Stimulated activated CD8-positive, alpha-beta memory T cell treated with anti-CD3 and anti-CD28 coated beads, Interleukin-2, amount 100 ng/mL, for 1 hour (primary cell): Measurements from ENCODE around the gene LIPK.

Experiments
- DNase-seq, 2 donors: peaks; one replicate each; pipeline ENCODE4 v3.0.0-alpha.2; 2020; ENCODE audit warnings: low read depth in 2 of 2

LIPK gene

GRCh38 chr10:88786032-88786770 lies 80.2 kb downstream of the LIPK start:
- no peak for DNase-seq

GRCh38 chr10:88787463-88787862 lies 81.4 kb downstream of the LIPK start:
- no peak for DNase-seq

GRCh38 chr10:88788924-88789323 lies 82.9 kb downstream of the LIPK start:
- DNase-seq = no peak

GRCh38 chr10:88791924-88792323 lies 85.9 kb downstream of the LIPK start:
- DNase-seq = no peak

- no peak for DNase-seq
These were observed 86.6 kb downstream of the LIPK start for GRCh38 chr10:88792661-88793060.

GRCh38 chr10:88793712-88794299 lies 87.8 kb downstream of the LIPK start:
- no peak for DNase-seq

- no peak for DNase-seq
These were observed 88.7 kb downstream of the LIPK start for GRCh38 chr10:88794731-88795130.

GRCh38 chr10:88800152-88801125 lies 94.4 kb downstream of the LIPK start:
- no peak for DNase-seq
